SU-DHL-6 (cell line): ENCODE data around the gene NFATC2IP.

Source experiments
- H2AFZ ChIP-seq: fragments of 200-600 bp; sonication (generic); 2 replicates; pipeline ENCODE4 v1.6.1; 2014; ENCODE audit warnings: low read depth, mild to moderate bottlenecking, moderate library complexity, mixed read lengths, antibody characterized with exemption, low read length; ENCODE audit not compliant: severe bottlenecking
- H3F3A ChIP-seq: fragments of 200-600 bp; shearing (Covaris generic); 2 replicates; pipeline ENCODE4 v1.6.0; 2016; ENCODE audit warnings: antibody characterized with exemption, mild to moderate bottlenecking; ENCODE audit not compliant: insufficient read depth
- H3K27ac ChIP-seq: fragments of 200-600 bp; sonication (generic); 2 replicates; pipeline ENCODE4 v1.5.1; 2016; ENCODE audit warnings: low read depth, mild to moderate bottlenecking, low read length, moderate library complexity, mixed read lengths
- H3K27me3 ChIP-seq: fragments of 200-600 bp; sonication (generic), shearing (Covaris generic); 2 replicates; pipeline ENCODE4 v1.6.0; 2014; ENCODE audit warnings: mild to moderate bottlenecking, low read length
- H3K36me3 ChIP-seq: fragments of 200-600 bp; sonication (generic); 2 replicates; pipeline ENCODE4 v1.6.1; 2014; ENCODE audit warnings: mild to moderate bottlenecking, low read length, mixed read lengths
- H3K4me2 ChIP-seq: fragments of 300-600, 200-600 bp; shearing (Covaris generic), sonication (generic); 2 replicates; pipeline ENCODE4 v1.6.0; 2014; ENCODE audit warnings: low read length, low read depth, mild to moderate bottlenecking; ENCODE audit not compliant: poor library complexity, severe bottlenecking
- H3K4me3 ChIP-seq: fragments of 200-600 bp; sonication (generic); 2 replicates; pipeline ENCODE4 v1.5.1; 2014; ENCODE audit warnings: antibody characterized with exemption, low read length, mild to moderate bottlenecking, mixed read lengths; ENCODE audit not compliant: insufficient read depth, poor library complexity, severe bottlenecking
- H3K79me2 ChIP-seq: fragments of 200-600 bp; sonication (generic); 2 replicates; pipeline ENCODE4 v1.6.1; 2014; ENCODE audit warnings: mild to moderate bottlenecking, low read length, moderate library complexity; ENCODE audit not compliant: insufficient read depth
- H3K9ac ChIP-seq: fragments of 200-600 bp; sonication (generic); 2 replicates; pipeline ENCODE4 v1.7.0; 2014; ENCODE audit warnings: mild to moderate bottlenecking, low read length
- H3K9me2 ChIP-seq: fragments of 200-600 bp; sonication (generic); replicated peaks from 2 replicates; pipeline ENCODE4 v1.6.1; 2014; ENCODE audit warnings: low read length; ENCODE audit not compliant: insufficient read depth
- H3K9me3 ChIP-seq: fragments of 200-600 bp; sonication (generic); 2 replicates; pipeline ENCODE4 v1.6.1; 2014; ENCODE audit warnings: low read length, mixed read lengths; ENCODE audit not compliant: insufficient read depth
- H4K20me1 ChIP-seq: fragments of 200-600 bp; sonication (generic); 2 replicates; pipeline ENCODE4 v1.6.1; 2014; ENCODE audit warnings: low read depth, mild to moderate bottlenecking, antibody characterized with exemption, low read length, moderate library complexity, mixed read lengths
- CTCF ChIP-seq: fragments of 200-600 bp; sonication (generic); IDR thresholded peaks from one replicate; pipeline ENCODE4 v1.5.1; 2017; ENCODE audit warnings: antibody characterized with exemption, mild to moderate bottlenecking, low read length, moderate library complexity; ENCODE audit not compliant: insufficient read depth, poor library complexity, severe bottlenecking
- EZH2phosphoT487 ChIP-seq: fragments of 200-600 bp; sonication (generic), shearing (Covaris generic); conservative IDR thresholded peaks from 2 replicates; pipeline ENCODE4 v1.6.1; 2018; ENCODE audit warnings: mild to moderate bottlenecking, antibody characterized with exemption, low read length, moderate library complexity, mixed read lengths

Gene NFATC2IP

GRCh38 chr16:28982949-28983348 is 32.2 kb downstream of the NFATC2IP start:
- Histone ChIP-seq H3K4me2 (no peak overlapping the region), H2AFZ (no peak overlapping the region), H3K36me3 (no peaks in the 10 kb centered on the region), H4K20me1 (no peaks in the 10 kb centered on the region), H3K9ac (no peak overlapping the region), H3K27ac (no peak overlapping the region), H3F3A (no peaks in the 10 kb centered on the region), H3K79me2 (no peaks in the 10 kb centered on the region), H3K27me3 (no peaks in the 10 kb centered on the region), H3K9me2 (no peaks in the 10 kb centered on the region), H3K9me3 (no peaks in the 10 kb centered on the region), H3K4me3 (no peak overlapping the region)
- TF ChIP-seq CTCF (no peak), EZH2phosphoT487 (no peak)

- Histone ChIP-seq H3K36me3 (no peaks in the 10 kb centered on the region), H3K9me3 (no peaks in the 10 kb centered on the region), H3K27me3 (no peaks in the 10 kb centered on the region), H3K27ac (no peak overlapping the region), H3K4me3 (no peak overlapping the region), H3K79me2 (no peaks in the 10 kb centered on the region), H3K9me2 (no peaks in the 10 kb centered on the region), H3F3A (no peaks in the 10 kb centered on the region), H2AFZ (no peak overlapping the region), H3K9ac (no peak overlapping the region), H4K20me1 (no peaks in the 10 kb centered on the region), H3K4me2 (no peak overlapping the region)
- no peak for TF ChIP-seq EZH2phosphoT487
- TF ChIP-seq CTCF, result no peak
These were observed 32.9 kb downstream of the NFATC2IP start for GRCh38 chr16:28983644-28984043.

GRCh38 chr16:28984091-28984490 is 33.4 kb downstream of the NFATC2IP start:
- Histone ChIP-seq H3F3A (no peaks in the 10 kb centered on the region), H2AFZ (no peak overlapping the region), H3K79me2 (no peaks in the 10 kb centered on the region), H3K36me3 (no peaks in the 10 kb centered on the region), H3K4me3 (no peak overlapping the region), H3K9ac (no peak overlapping the region), H3K9me2 (no peaks in the 10 kb centered on the region), H3K27me3 (no peaks in the 10 kb centered on the region), H4K20me1 (no peaks in the 10 kb centered on the region), H3K27ac (no peak overlapping the region), H3K9me3 (no peaks in the 10 kb centered on the region), H3K4me2 (no peak overlapping the region)
- TF ChIP-seq EZH2phosphoT487 (no peak), CTCF (no peak)
